ENCODE results near the gene RBKS.
"Not testable (repeated sequence)": the region's sequence is repeated elsewhere in the genome, so short reads cannot be mapped to it uniquely, and the experiment has no call there.

RBKS gene

GRCh38 chr2:27885234-27885633, 5.0 kb downstream of the RBKS start:
- Histone ChIP-seq H3K27ac (ENCODE audit: low read length) (no peak overlapping the region), H3K9ac (ENCODE audit: low read length) (no peak overlapping the region), H3K36me3 (replicated peaks; ENCODE audit: low read depth, low read length) (no peaks in the 10 kb centered on the region), H3K4me3 (ENCODE audit: low read length) (no peak overlapping the region), H3K4me2 (ENCODE audit: low read length) (no peak overlapping the region), H3K9me3 (ENCODE audit: insufficient read depth, low read length) (no peaks in the 10 kb centered on the region), H3K4me1 (ENCODE audit: low read length) (peaks cover 7% of the 10 kb centered on the region; the same call in 1 of the 2 replicates), H4K20me1 (ENCODE audit: insufficient read depth, low read length) (no peaks in the 10 kb centered on the region), H2AFZ (ENCODE audit: low read depth, low read length) (no peak overlapping the region), H3K79me2 (ENCODE audit: low read length) (no peaks in the 10 kb centered on the region), H3K27me3 (ENCODE audit: low read depth, low read length) (no peaks in the 10 kb centered on the region)
- TF ChIP-seq EZH2phosphoT487 (IDR thresholded peaks at IDR 0.05; ENCODE audit: low read depth) (no peak), CTCF (IDR thresholded peaks at IDR 0.05; ENCODE audit: low read depth, low read length) (no peak)

GRCh38 chr2:27884601-27885000, 5.6 kb downstream of the RBKS start:
- Histone ChIP-seq H3K4me2 (ENCODE audit: low read length) (no peak overlapping the region), H3K4me3 (ENCODE audit: low read length) (no peak overlapping the region), H3K36me3 (replicated peaks; ENCODE audit: low read depth, low read length) (no peaks in the 10 kb centered on the region), H3K9me3 (ENCODE audit: insufficient read depth, low read length) (no peaks in the 10 kb centered on the region), H3K9ac (ENCODE audit: low read length) (no peak overlapping the region), H3K79me2 (ENCODE audit: low read length) (no peaks in the 10 kb centered on the region), H4K20me1 (ENCODE audit: insufficient read depth, low read length) (no peaks in the 10 kb centered on the region), H3K27me3 (ENCODE audit: low read depth, low read length) (no peaks in the 10 kb centered on the region), H2AFZ (ENCODE audit: low read depth, low read length) (no peak overlapping the region), H3K4me1 (ENCODE audit: low read length) (peaks cover 6% of the 10 kb centered on the region; the same call in 1 of the 2 replicates), H3K27ac (ENCODE audit: low read length) (no peak overlapping the region)
- TF ChIP-seq EZH2phosphoT487 (IDR thresholded peaks at IDR 0.05; ENCODE audit: low read depth): no peak
- no peak for TF ChIP-seq CTCF (IDR thresholded peaks at IDR 0.05; ENCODE audit: low read depth, low read length)

- not testable (repeated sequence) for H2AFZ ChIP-seq (ENCODE audit: low read depth, low read length); H3K9ac ChIP-seq (ENCODE audit: low read length); H3K27ac ChIP-seq (ENCODE audit: low read length); H4K20me1 ChIP-seq (ENCODE audit: insufficient read depth, low read length); H3K27me3 ChIP-seq (ENCODE audit: low read depth, low read length); H3K9me3 ChIP-seq (ENCODE audit: insufficient read depth, low read length); H3K36me3 ChIP-seq (replicated peaks; ENCODE audit: low read depth, low read length); H3K4me2 ChIP-seq (ENCODE audit: low read length); H3K4me1 ChIP-seq (ENCODE audit: low read length); H3K79me2 ChIP-seq (ENCODE audit: low read length); H3K4me3 ChIP-seq (ENCODE audit: low read length)
These were observed 7.6 kb downstream of the RBKS start for GRCh38 chr2:27882584-27882922.

- not testable (repeated sequence) for H3K9me3 ChIP-seq (ENCODE audit: insufficient read depth, low read length); H3K4me2 ChIP-seq (ENCODE audit: low read length); H3K36me3 ChIP-seq (replicated peaks; ENCODE audit: low read depth, low read length); H3K27ac ChIP-seq (ENCODE audit: low read length); H4K20me1 ChIP-seq (ENCODE audit: insufficient read depth, low read length); H3K4me3 ChIP-seq (ENCODE audit: low read length); H3K27me3 ChIP-seq (ENCODE audit: low read depth, low read length); H3K9ac ChIP-seq (ENCODE audit: low read length); H3K79me2 ChIP-seq (ENCODE audit: low read length); H3K4me1 ChIP-seq (ENCODE audit: low read length); H2AFZ ChIP-seq (ENCODE audit: low read depth, low read length)
These were observed 8.2 kb downstream of the RBKS start for GRCh38 chr2:27881815-27882583.

- TF ChIP-seq CTCF (IDR thresholded peaks at IDR 0.05; ENCODE audit: low read depth, low read length): no peak
- no peak for TF ChIP-seq EZH2phosphoT487 (IDR thresholded peaks at IDR 0.05; ENCODE audit: low read depth)
- no peak overlapping the region for H2AFZ ChIP-seq (ENCODE audit: low read depth, low read length)
- H3K27ac ChIP-seq (ENCODE audit: low read length): no peak overlapping the region
- no peaks in the 10 kb centered on the region for H3K79me2 ChIP-seq (ENCODE audit: low read length)
- no peaks in the 10 kb centered on the region for H3K4me1 ChIP-seq (ENCODE audit: low read length)
- no peaks in the 10 kb centered on the region for H3K36me3 ChIP-seq (replicated peaks; ENCODE audit: low read depth, low read length)
- H4K20me1 ChIP-seq (ENCODE audit: insufficient read depth, low read length): no peaks in the 10 kb centered on the region
- H3K27me3 ChIP-seq (ENCODE audit: low read depth, low read length): no peaks in the 10 kb centered on the region
- no peak overlapping the region for H3K4me2 ChIP-seq (ENCODE audit: low read length)
- no peak overlapping the region for H3K9ac ChIP-seq (ENCODE audit: low read length)
- H3K9me3 ChIP-seq (ENCODE audit: insufficient read depth, low read length): 0 out of 2 replicates have a peak, but pooled peaks cover 7% of the 10 kb centered on the region
- H3K4me3 ChIP-seq (ENCODE audit: low read length): no peak overlapping the region
These were observed 11.4 kb downstream of the RBKS start for GRCh38 chr2:27878825-27879224.
